Loucy (cell line): ENCODE data around the gene ZNF280A.
"Not testable (repeated sequence)": the region's sequence is repeated elsewhere in the genome, so short reads cannot be mapped to it uniquely, and the experiment has no call there.

Experiments used
- H2AFZ ChIP-seq: fragments of 200-600 bp; sonication (generic); 2 replicates; pipeline ENCODE4 v1.6.0; 2016; ENCODE audit warnings: antibody characterized with exemption, mild to moderate bottlenecking, low read length, moderate library complexity
- H3F3A ChIP-seq: fragments of 200-600 bp; 2 replicates; pipeline ENCODE4 v1.6.0; 2016; ENCODE audit warnings: antibody characterized with exemption, low read depth, mild to moderate bottlenecking
- H3K27me3 ChIP-seq: fragments of 200-600 bp; sonication (generic); 2 replicates; pipeline ENCODE4 v1.6.1; 2014; ENCODE audit warnings: low read length, mild to moderate bottlenecking; ENCODE audit not compliant: insufficient read depth, poor library complexity, severe bottlenecking
- H3K36me3 ChIP-seq: fragments of 200-600 bp; sonication (generic); 2 replicates; pipeline ENCODE4 v1.6.1; 2016; ENCODE audit warnings: low read length; ENCODE audit not compliant: insufficient read depth
- H3K4me1 ChIP-seq: fragments of 200-600 bp; sonication (generic); 2 replicates; pipeline ENCODE4 v1.5.1; 2014; ENCODE audit warnings: low read length, mild to moderate bottlenecking; ENCODE audit not compliant: insufficient read depth, poor library complexity, severe bottlenecking
- H3K4me2 ChIP-seq: fragments of 200-600 bp; sonication (generic); 2 replicates; pipeline ENCODE4 v1.6.0; 2014; ENCODE audit warnings: antibody characterized with exemption, low read length, low read depth, mild to moderate bottlenecking; ENCODE audit not compliant: poor library complexity, severe bottlenecking
- H3K4me3 ChIP-seq: fragments of 200-600 bp; sonication (generic); 2 replicates; pipeline ENCODE4 v1.5.1; 2014; ENCODE audit warnings: low read length, mild to moderate bottlenecking, mixed read lengths; ENCODE audit not compliant: poor library complexity, severe bottlenecking
- H3K79me2 ChIP-seq: fragments of 200-600 bp; sonication (generic); 2 replicates; pipeline ENCODE4 v1.6.1; 2014; ENCODE audit warnings: low read length; ENCODE audit not compliant: insufficient read depth
- H3K9ac ChIP-seq: fragments of 200-600 bp; sonication (generic); 2 replicates; pipeline ENCODE4 v1.6.0; 2014; ENCODE audit warnings: mild to moderate bottlenecking, low read depth, low read length, moderate library complexity; ENCODE audit not compliant: poor library complexity, severe bottlenecking
- H3K9me2 ChIP-seq: fragments of 200-600 bp; sonication (generic); replicated peaks from 2 replicates; pipeline ENCODE4 v1.6.1; 2016; ENCODE audit warnings: low read depth, low read length, mixed read lengths
- H3K9me3 ChIP-seq: fragments of 200-600 bp; sonication (generic); 2 replicates; pipeline ENCODE4 v1.6.1; 2014; ENCODE audit warnings: mild to moderate bottlenecking, antibody characterized with exemption, low read length, low read depth; ENCODE audit not compliant: insufficient read depth
- H4K20me1 ChIP-seq: fragments of 200-600 bp; sonication (generic); 2 replicates; pipeline ENCODE4 v1.6.0; 2014; ENCODE audit warnings: antibody characterized with exemption, low read length, mild to moderate bottlenecking; ENCODE audit not compliant: insufficient read depth, poor library complexity, severe bottlenecking
- EZH2phosphoT487 ChIP-seq: fragments of 200-600 bp; IDR thresholded peaks from 2 replicates; pipeline ENCODE4 v1.6.1; 2018; ENCODE audit warnings: antibody characterized with exemption, mild to moderate bottlenecking, moderate library complexity, borderline replicate concordance
- TF ChIP-seq, protein P1 (sequence below): fragments of 200-600 bp; sonication (generic); conservative IDR thresholded peaks from 2 replicates; pipeline ENCODE4 v1.5.1; 2014; ENCODE audit warnings: mild to moderate bottlenecking, antibody characterized with exemption, low read length

The ZNF280A gene

DNA sequence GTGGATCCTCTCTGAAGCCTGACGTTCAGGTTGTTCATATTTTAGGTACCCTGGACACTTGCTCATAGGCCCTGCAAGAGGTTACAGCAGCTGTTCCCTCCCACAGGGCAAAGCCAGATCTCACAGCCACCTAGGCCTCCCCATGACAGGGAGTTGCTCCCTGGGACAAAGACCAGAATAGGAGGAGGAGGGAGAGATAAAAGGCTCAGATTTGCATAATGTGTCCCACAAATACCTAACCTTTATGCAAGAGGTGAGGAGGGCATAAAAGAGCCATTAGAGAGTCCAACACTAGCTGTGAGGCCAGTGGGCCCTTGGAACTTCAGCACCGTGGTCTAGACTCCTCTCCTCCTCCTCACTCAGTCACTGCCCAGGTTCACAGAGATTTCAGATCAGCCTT, 45.3 kb downstream of the ZNF280A start:
- no peak overlapping the region for H3K9ac ChIP-seq
- no peak overlapping the region for H2AFZ ChIP-seq
- H3K4me1 ChIP-seq = no peaks in the 10 kb centered on the region
- H3K36me3 ChIP-seq = no peaks in the 10 kb centered on the region
- no peaks in the 10 kb centered on the region for H3F3A ChIP-seq
- TF ChIP-seq, protein P1, sequence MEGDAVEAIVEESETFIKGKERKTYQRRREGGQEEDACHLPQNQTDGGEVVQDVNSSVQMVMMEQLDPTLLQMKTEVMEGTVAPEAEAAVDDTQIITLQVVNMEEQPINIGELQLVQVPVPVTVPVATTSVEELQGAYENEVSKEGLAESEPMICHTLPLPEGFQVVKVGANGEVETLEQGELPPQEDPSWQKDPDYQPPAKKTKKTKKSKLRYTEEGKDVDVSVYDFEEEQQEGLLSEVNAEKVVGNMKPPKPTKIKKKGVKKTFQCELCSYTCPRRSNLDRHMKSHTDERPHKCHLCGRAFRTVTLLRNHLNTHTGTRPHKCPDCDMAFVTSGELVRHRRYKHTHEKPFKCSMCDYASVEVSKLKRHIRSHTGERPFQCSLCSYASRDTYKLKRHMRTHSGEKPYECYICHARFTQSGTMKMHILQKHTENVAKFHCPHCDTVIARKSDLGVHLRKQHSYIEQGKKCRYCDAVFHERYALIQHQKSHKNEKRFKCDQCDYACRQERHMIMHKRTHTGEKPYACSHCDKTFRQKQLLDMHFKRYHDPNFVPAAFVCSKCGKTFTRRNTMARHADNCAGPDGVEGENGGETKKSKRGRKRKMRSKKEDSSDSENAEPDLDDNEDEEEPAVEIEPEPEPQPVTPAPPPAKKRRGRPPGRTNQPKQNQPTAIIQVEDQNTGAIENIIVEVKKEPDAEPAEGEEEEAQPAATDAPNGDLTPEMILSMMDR = no peak
- no peak for TF ChIP-seq EZH2phosphoT487
- H4K20me1 ChIP-seq = no peaks in the 10 kb centered on the region
- no peaks in the 10 kb centered on the region for H3K79me2 ChIP-seq
- H3K9me3 ChIP-seq = no peaks in the 10 kb centered on the region; the same call in 1 of the 2 replicates
- no peak overlapping the region for H3K4me2 ChIP-seq
- H3K4me3 ChIP-seq = no peak overlapping the region
- no peaks in the 10 kb centered on the region for H3K9me2 ChIP-seq
- H3K27me3 ChIP-seq = no peaks in the 10 kb centered on the region

DNA sequence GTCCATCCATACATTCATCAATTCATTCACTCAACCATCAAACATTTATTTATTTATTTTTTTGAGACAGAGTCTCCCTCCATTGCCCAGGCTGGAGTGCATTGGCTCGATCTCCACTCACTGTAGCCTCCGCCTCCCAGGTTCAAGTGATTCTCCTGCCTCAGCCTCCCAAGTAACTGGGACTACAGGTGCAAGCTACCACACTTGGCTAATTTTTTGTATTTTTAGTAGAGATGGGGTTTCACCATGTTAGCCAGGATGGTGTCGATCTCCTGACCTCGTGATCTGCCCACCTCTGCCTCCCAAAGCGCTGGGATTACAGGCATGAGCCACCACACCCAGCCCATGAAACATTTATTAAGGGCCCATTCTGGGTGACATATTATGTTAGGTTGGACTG, 49.0 kb downstream of the ZNF280A start:
- H3K27me3 ChIP-seq, H3K4me3 ChIP-seq, H2AFZ ChIP-seq, H3K4me2 ChIP-seq, H4K20me1 ChIP-seq, H3K79me2 ChIP-seq, H3K36me3 ChIP-seq, H3K4me1 ChIP-seq, H3K9me2 ChIP-seq, H3F3A ChIP-seq, H3K9ac ChIP-seq, H3K9me3 ChIP-seq: not testable (repeated sequence)

DNA sequence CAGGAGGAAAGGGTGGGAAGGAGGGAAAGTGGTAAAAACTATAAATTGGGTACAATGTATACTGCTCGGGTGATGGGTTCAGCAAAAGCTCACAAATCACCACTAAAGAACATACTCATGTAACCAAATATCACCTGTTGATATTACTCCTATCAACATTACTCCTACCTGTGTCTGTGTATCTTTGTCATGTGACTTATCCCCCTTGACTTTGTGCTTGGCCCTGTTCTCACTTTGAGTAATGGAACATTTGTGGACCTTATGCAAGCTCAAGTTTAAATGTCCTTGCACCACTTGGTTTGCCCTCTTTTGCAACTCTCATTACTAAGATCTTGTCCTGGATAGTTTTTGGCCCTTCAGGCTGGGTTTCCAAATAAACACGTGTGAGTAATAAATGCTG, 50.5 kb downstream of the ZNF280A start:
- Histone ChIP-seq H3K36me3 (no peaks in the 10 kb centered on the region), H3K27me3 (no peaks in the 10 kb centered on the region), H3K4me1 (no peaks in the 10 kb centered on the region), H2AFZ (no peak overlapping the region), H3F3A (no peaks in the 10 kb centered on the region), H3K79me2 (no peaks in the 10 kb centered on the region), H3K9me3 (no peaks in the 10 kb centered on the region; the same call in 1 of the 2 replicates), H3K4me3 (no peak overlapping the region), H3K9ac (no peak overlapping the region), H3K9me2 (no peaks in the 10 kb centered on the region), H4K20me1 (no peaks in the 10 kb centered on the region), H3K4me2 (no peak overlapping the region)
- TF ChIP-seq, protein P1 = no peak
- TF ChIP-seq EZH2phosphoT487 = no peak

DNA sequence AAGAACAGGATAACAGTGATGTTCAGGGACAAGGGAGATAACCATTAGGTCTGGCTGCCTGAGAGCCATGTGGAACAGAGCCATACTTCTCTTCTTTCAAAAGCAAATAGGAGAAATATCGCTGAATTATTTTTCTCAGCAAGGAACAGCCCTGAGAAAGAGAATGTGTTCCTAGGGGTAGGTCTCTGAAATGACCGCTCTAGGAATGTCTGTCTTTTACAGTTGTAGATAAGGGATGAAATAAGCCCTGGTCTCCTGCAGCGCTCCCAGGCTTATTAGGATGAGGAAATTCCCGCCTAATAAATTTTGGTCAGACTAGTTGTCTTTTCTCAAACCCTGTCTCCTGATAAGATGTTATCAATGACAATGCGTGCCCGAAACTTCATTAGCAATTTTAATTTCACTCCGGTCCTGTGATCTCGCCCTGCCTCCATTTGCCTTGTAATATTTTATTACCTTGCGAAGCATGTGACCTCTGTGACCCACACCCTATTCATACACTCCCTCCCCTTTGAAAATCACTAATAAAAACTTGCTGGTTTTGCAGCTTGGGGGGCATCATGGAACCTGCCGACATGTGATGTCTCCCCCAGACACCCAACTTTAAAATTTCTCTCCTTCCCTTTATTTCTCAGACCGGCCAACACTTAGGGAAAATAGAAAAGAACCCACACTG, 51.1 kb downstream of the ZNF280A start:
- H3K79me2 ChIP-seq, H3K9ac ChIP-seq, H3K9me3 ChIP-seq, H3K4me3 ChIP-seq, H2AFZ ChIP-seq, H3K36me3 ChIP-seq, H3F3A ChIP-seq, H3K4me1 ChIP-seq, H3K27me3 ChIP-seq, H3K9me2 ChIP-seq, H3K4me2 ChIP-seq, H4K20me1 ChIP-seq: not testable (repeated sequence)
